RWPE2 (cell line): ENCODE data around the gene PET100.

Experiments used
- ATAC-seq: fragments of 200-7000 bp; cut with Tn5 transposase; 3 replicates; pipeline ENCODE4 v1.9.1; 2021; ENCODE audit warnings: low read depth
- DNase-seq: peaks from one replicate; pipeline ENCODE4 v3.0.0-alpha.2; 2020; ENCODE audit warnings: low spot score
- H3K27ac ChIP-seq: fragments of 450-650 bp; 2 replicates; pipeline ENCODE4 v1.5.1; 2017; ENCODE audit warnings: mild to moderate bottlenecking; ENCODE audit not compliant: poor library complexity, severe bottlenecking
- H3K27me3 ChIP-seq: fragments of 250-450 bp; sonication (Bioruptor Pico); 2 replicates; pipeline ENCODE4 v1.5.1; 2021; ENCODE audit warnings: mild to moderate bottlenecking, moderate library complexity; ENCODE audit not compliant: insufficient read depth, poor library complexity, severe bottlenecking
- H3K36me3 ChIP-seq: fragments of 250-450 bp; sonication (Bioruptor Pico); 2 replicates; pipeline ENCODE4 v1.5.1; 2020; ENCODE audit warnings: low read depth, mild to moderate bottlenecking, moderate library complexity
- H3K4me1 ChIP-seq: fragments of 250-450 bp; sonication (Bioruptor Pico); 2 replicates; pipeline ENCODE4 v1.5.1; 2021; ENCODE audit warnings: mild to moderate bottlenecking, moderate library complexity; ENCODE audit not compliant: insufficient read depth, poor library complexity, severe bottlenecking
- H3K4me3 ChIP-seq: fragments of 250-450 bp; sonication (Bioruptor Pico); 2 replicates; pipeline ENCODE4 v1.5.1; 2021; ENCODE audit warnings: mild to moderate bottlenecking, moderate library complexity; ENCODE audit not compliant: severe bottlenecking
- H3K9me3 ChIP-seq: fragments of 250-450 bp; sonication (Bioruptor Pico); 2 replicates; pipeline ENCODE4 v1.5.1; 2021; ENCODE audit warnings: mild to moderate bottlenecking, moderate library complexity; ENCODE audit not compliant: severe bottlenecking
- CTCF ChIP-seq: fragments of 450-650 bp; IDR thresholded peaks from one replicate; pipeline ENCODE4 v1.5.1; 2017; ENCODE audit warnings: mild to moderate bottlenecking, moderate library complexity; ENCODE audit not compliant: poor library complexity, severe bottlenecking

The PET100 gene, protein sequence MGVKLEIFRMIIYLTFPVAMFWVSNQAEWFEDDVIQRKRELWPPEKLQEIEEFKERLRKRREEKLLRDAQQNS

GRCh38 chr19:7629347-7630054, at the start of gene PET100, which contains the start of gene XAB2:
PET100 (plus strand) TSS chr19:7629793; CDS start chr19:7629834, 41 bp downstream.
XAB2 (minus strand) TSS chr19:7629545; CDS start chr19:7629527, 18 bp downstream.
- DNase-seq (peak; percentile 93), ATAC-seq (peak; percentile 93)
- no peaks in the 10 kb centered on the region for H3K27me3 ChIP-seq
- peak within 1 kb of the TSS; percentile 15 for H3K27ac ChIP-seq
- H3K4me1 ChIP-seq: peaks cover 5% of the 10 kb centered on the region
- peaks cover 21% of the 10 kb centered on the region for H3K36me3 ChIP-seq
- H3K4me3 ChIP-seq: peak within 1 kb of the TSS; percentile 91
- H3K9me3 ChIP-seq: no peaks in the 10 kb centered on the region
- TF ChIP-seq CTCF: no peak

DNA sequence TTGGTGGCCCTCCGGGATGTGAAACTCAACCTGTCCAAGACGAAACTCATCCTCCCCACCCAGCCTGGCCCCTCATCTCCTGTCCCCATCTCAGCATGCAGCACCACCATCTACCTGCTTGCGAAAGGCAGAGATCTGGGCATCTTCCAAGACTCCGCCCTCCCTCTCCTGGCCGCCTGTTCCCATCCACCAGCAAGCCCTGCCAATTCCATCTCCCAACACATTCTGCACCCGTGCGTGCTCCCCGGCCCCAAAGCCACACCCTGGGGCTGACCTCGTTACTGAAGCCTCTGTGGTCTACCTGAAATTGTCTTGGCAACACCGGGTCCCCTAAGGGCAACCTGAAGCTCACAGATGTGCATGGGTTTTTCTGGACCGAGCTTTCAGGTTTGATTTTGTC, 47.1 kb upstream of the PET100 start:
- Histone ChIP-seq H3K9me3 (no peaks in the 10 kb centered on the region), H3K4me3 (no peak overlapping the region), H3K36me3 (no peaks in the 10 kb centered on the region), H3K27me3 (no peaks in the 10 kb centered on the region), H3K4me1 (no peaks in the 10 kb centered on the region), H3K27ac (no peak overlapping the region)
- DNase-seq: no peak
- ATAC-seq: no peak
- no peak for TF ChIP-seq CTCF

GRCh38 chr19:7589822-7590221, 39.8 kb upstream of the PET100 start:
- Histone ChIP-seq H3K9me3 (no peaks in the 10 kb centered on the region), H3K27ac (no peak overlapping the region), H3K4me1 (no peaks in the 10 kb centered on the region), H3K4me3 (no peak overlapping the region), H3K36me3 (no peaks in the 10 kb centered on the region), H3K27me3 (no peaks in the 10 kb centered on the region)
- no peak for ATAC-seq
- no peak for TF ChIP-seq CTCF
- DNase-seq: no peak

GRCh38 chr19:7590256-7590655, 39.3 kb upstream of the PET100 start:
- Histone ChIP-seq H3K27me3 (no peaks in the 10 kb centered on the region), H3K36me3 (no peaks in the 10 kb centered on the region), H3K4me3 (no peak overlapping the region), H3K4me1 (no peaks in the 10 kb centered on the region), H3K27ac (no peak overlapping the region), H3K9me3 (no peaks in the 10 kb centered on the region)
- no peak for TF ChIP-seq CTCF
- DNase-seq (no peak), ATAC-seq (no peak)
